Thoracic aorta (tissue), 2 donors: Measurements from ENCODE around the gene RORC. TPM values are rescaled to one million over a fixed set of nuclear protein-coding genes. Genes with fewer than 3 reads are reported as not detected.

Experiments
- ATAC-seq: fragments of 150-250 bp; one replicate; pipeline ENCODE4 v1.8.0; 2017; ENCODE audit warnings: low read depth; ENCODE audit not compliant: insufficient number of reproducible peaks, low FRiP score
- DNase-seq: peaks from one replicate; pipeline ENCODE4 v3.0.0-alpha.2; 2020; ENCODE audit warnings: low spot score
- H3K27ac ChIP-seq, 2 donors: fragments of 200-600 bp; sonication (generic); 1 replicate in 1 of 2; 2 replicates in 1 of 2; pipeline ENCODE4 v1.5.1; 2016; ENCODE audit warnings: mild to moderate bottlenecking in 2 of 2, moderate library complexity in 2 of 2
- H3K27me3 ChIP-seq: fragments of 200-600 bp; sonication (generic); replicated peaks from 2 replicates; pipeline ENCODE4 v1.6.0; 2016; ENCODE audit warnings: mild to moderate bottlenecking; ENCODE audit not compliant: insufficient read depth
- H3K36me3 ChIP-seq: fragments of 200-600 bp; sonication (generic); one replicate; pipeline ENCODE4 v1.5.1; 2016
- H3K4me1 ChIP-seq, 2 donors: fragments of 200-600 bp; sonication (generic); 1 replicate in 1 of 2; 2 replicates in 1 of 2; pipeline versions ENCODE4 v1.5.1 to v1.6.0; 2016; ENCODE audit warnings: low read depth in 2 of 2, mild to moderate bottlenecking in 1 of 2; ENCODE audit not compliant: control insufficient read depth in 1 of 2
- H3K4me3 ChIP-seq: fragments of 200-600 bp; sonication (generic); 2 replicates; pipeline ENCODE4 v1.5.1; 2016; ENCODE audit warnings: mild to moderate bottlenecking
- H3K9me3 ChIP-seq: fragments of 200-600 bp; sonication (generic); 2 replicates; pipeline ENCODE4 v1.5.1; 2016
- total RNA-seq, 2 donors: library from RNA; depleted of rRNA; stranded (reverse); fragments of >200 nt; gene quantifications; one replicate each; pipeline versions ENCODE4 v1.1.0 to v1.2.3, GENCODE V29; 2016
- TF ChIP-seq, protein P1 (sequence below): fragments of 200-600 bp; sonication (generic); IDR thresholded peaks from one replicate; pipeline ENCODE4 v1.5.1; 2019; ENCODE audit warnings: antibody characterized with exemption

RORC gene
- total RNA-seq, 2 donors from 2014 or later = not detected

DNA sequence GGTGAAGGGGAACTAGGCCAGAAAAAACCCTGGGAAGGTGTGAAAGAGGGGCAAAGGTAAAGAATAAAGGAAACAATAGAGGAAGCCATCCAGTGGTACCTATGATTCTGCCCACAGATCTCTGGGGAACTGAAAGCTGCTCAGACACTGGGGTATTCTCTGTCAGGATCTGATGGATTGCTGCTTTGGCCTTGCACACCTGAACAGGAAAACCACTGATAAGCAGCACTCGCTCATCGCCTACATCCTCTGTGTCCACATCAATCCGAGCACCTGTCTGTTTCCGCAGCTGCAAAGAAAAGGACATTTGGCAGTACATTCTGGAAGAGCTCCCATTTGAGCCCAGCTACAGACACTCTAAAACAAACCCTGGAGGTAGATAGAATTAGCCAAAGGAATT, 51.8 kb downstream of the RORC start:
- TF ChIP-seq, protein P1, sequence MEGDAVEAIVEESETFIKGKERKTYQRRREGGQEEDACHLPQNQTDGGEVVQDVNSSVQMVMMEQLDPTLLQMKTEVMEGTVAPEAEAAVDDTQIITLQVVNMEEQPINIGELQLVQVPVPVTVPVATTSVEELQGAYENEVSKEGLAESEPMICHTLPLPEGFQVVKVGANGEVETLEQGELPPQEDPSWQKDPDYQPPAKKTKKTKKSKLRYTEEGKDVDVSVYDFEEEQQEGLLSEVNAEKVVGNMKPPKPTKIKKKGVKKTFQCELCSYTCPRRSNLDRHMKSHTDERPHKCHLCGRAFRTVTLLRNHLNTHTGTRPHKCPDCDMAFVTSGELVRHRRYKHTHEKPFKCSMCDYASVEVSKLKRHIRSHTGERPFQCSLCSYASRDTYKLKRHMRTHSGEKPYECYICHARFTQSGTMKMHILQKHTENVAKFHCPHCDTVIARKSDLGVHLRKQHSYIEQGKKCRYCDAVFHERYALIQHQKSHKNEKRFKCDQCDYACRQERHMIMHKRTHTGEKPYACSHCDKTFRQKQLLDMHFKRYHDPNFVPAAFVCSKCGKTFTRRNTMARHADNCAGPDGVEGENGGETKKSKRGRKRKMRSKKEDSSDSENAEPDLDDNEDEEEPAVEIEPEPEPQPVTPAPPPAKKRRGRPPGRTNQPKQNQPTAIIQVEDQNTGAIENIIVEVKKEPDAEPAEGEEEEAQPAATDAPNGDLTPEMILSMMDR = no peak
- Histone ChIP-seq H3K9me3 (no peaks in the 10 kb centered on the region), H3K4me1 (no peaks in the 10 kb centered on the region), H3K4me3 (no peak overlapping the region), H3K27ac (no peak overlapping the region), H3K36me3 (peaks cover 6% of the 10 kb centered on the region), H3K27me3 (no peaks in the 10 kb centered on the region)
- ATAC-seq (no peak), DNase-seq (no peak)

DNA sequence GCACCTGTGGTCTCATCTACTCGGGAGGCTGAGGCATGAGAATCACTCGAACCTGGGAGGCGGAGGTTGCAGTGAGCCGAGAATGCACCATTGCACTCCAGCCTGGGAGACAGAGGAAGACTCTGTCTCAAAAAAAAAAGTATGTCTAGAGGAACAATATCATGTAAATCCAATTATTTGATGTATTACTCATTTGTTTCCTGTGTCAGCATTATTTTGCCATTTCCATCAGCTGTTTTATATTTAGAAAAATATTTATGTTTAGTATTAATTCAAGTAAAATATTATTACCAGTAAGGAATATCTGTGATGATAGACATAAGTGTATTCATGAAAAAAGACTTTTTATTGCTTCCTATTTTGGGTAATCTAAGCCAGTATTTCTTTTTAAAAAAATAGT, 54.3 kb downstream of the RORC start:
- Histone ChIP-seq H3K4me1 (no peaks in the 10 kb centered on the region), H3K36me3 (peaks cover 18% of the 10 kb centered on the region), H3K27ac (no peak overlapping the region), H3K9me3 (no peaks in the 10 kb centered on the region), H3K4me3 (no peak overlapping the region), H3K27me3 (no peaks in the 10 kb centered on the region)
- TF ChIP-seq, protein P1 = no peak
- ATAC-seq (no peak), DNase-seq (no peak)

DNA sequence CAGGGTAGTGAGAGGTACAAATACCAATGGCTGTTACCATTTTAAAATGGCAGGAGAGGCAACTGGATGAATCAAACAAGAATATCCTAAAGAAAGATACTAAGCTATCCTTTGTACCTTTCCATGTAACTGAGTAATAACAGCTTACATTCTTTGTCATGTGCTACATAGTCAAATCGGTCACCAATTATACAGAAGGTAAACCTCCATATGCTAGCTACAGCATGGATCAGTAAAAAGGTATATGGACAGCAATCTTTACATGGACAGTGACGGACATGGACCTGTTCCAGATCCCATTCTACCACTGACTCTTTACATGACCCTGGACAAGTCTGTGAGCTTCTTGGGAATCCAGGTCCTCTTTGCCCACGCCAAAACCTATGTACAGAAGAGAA, 54.9 kb downstream of the RORC start:
- H3K27me3 ChIP-seq = no peaks in the 10 kb centered on the region
- H3K4me1 ChIP-seq = no peaks in the 10 kb centered on the region
- no peaks in the 10 kb centered on the region for H3K9me3 ChIP-seq
- H3K4me3 ChIP-seq = no peak overlapping the region
- ATAC-seq (no peak), DNase-seq (no peak)
- H3K36me3 ChIP-seq = peaks cover 17% of the 10 kb centered on the region
- TF ChIP-seq, protein P1 = no peak
- H3K27ac ChIP-seq = no peak overlapping the region

DNA sequence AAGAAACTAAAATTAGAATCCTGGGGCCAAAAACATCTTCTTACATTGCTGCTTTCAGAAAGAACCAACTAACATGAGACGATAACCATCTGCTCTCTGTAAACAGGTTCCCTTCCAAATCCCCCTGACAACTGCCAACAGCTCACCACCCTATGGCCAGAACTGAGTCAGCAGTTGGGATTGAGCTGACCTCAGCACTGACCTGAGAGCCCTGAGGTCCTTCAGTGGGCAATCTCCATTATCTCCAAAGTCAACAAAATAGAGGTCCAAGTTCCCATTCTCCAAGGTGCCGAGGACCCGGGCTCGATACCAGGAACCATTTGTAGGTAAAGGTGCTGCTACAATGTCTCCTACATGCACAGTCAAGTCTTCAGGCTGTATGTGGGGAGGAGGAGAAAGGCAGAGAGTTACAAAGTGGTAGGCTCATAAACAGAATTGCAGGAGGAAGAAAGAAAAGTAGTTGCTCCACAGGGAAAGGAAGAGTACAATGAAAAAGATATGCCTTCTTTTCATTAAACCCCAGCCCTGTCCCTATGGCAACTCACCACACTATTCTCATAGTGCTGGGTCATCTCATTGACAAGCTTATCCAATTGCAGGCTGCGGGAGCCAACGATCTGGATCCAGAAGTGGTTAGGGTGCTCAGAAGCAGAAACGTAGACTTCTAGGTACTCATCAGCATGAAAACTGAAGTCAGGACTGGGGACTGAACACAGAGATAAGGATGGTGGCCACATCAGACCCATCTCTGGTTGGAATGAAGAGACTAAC, 55.5 kb downstream of the RORC start:
- Histone ChIP-seq H3K9me3 (no peaks in the 10 kb centered on the region), H3K4me3 (no peak overlapping the region), H3K36me3 (peaks cover 13% of the 10 kb centered on the region), H3K27ac (no peak overlapping the region), H3K4me1 (no peaks in the 10 kb centered on the region), H3K27me3 (no peaks in the 10 kb centered on the region)
- TF ChIP-seq, protein P1 = no peak
- no peak for DNase-seq
- ATAC-seq = no peak

DNA sequence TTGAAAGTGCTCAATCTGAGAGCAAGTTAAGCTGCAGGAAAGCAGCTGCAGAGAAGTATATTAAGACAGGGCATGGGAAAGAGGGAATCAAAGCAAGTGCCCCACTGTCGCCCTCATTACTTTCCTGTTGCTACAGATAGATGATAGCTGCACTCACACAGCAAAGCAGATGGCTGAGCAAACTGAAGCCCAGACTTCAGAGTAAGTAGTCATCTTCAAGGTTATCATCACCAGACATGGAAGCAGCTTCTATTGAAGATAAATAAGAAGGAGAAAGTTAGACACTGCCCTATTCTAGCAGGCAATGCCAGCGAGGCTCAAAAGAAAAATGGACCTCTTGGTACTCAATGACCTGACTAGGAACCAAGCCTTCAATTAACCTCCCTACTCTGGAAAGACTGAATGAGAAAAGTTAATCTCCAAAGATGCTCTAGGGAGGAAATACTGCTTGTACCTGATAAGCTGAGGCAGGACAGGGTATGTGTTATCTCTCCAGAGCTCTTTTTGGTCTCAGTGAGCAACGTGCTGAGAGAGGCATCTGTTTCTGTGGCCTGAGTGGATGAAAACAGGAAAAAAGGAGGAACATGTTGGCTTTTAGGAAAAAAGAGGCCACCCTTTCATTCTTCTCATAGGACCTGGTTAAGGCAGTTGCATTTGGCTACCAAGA, 57.2 kb downstream of the RORC start:
- Histone ChIP-seq H3K4me1 (no peaks in the 10 kb centered on the region), H3K27me3 (no peaks in the 10 kb centered on the region), H3K36me3 (peaks cover 13% of the 10 kb centered on the region), H3K27ac (no peak overlapping the region), H3K4me3 (no peak overlapping the region), H3K9me3 (no peaks in the 10 kb centered on the region)
- ATAC-seq (no peak), DNase-seq (no peak)
- TF ChIP-seq, protein P1 = no peak
